NT2/D1 (cell line): ENCODE results near the gene FHL3.
A peak's percentile ranks its signal among the peaks of the same experiment; 100 is the strongest.

ENCODE experiments used
- DNase-seq: peaks from one replicate; pipeline ENCODE4 v3.0.0-alpha.2; 2011; ENCODE audit warnings: low read depth, low spot score
- H3K27me3 ChIP-seq: 2 replicates; pipeline ENCODE4 v1.6.0; 2011; ENCODE audit warnings: mild to moderate bottlenecking; ENCODE audit not compliant: insufficient read length, insufficient read depth
- H3K36me3 ChIP-seq: 2 replicates; pipeline ENCODE4 v1.6.1; 2011; ENCODE audit warnings: mild to moderate bottlenecking, low read length, mixed read lengths; ENCODE audit not compliant: insufficient read depth, insufficient read length
- H3K4me1 ChIP-seq: 2 replicates; pipeline ENCODE4 v1.5.1; 2011; ENCODE audit not compliant: insufficient read depth, insufficient read length
- H3K4me3 ChIP-seq: 2 replicates; pipeline ENCODE4 v1.5.1; 2011; ENCODE audit warnings: low read depth; ENCODE audit not compliant: insufficient read length
- H3K9ac ChIP-seq: 2 replicates; pipeline ENCODE4 v1.6.0; 2011; ENCODE audit warnings: low read depth; ENCODE audit not compliant: insufficient read length
- H3K9me3 ChIP-seq: 2 replicates; pipeline ENCODE4 v1.5.1; 2011; ENCODE audit warnings: mild to moderate bottlenecking, low read length; ENCODE audit not compliant: insufficient read depth
- SUZ12 ChIP-seq: IDR thresholded peaks from 2 replicates; pipeline ENCODE4 v1.6.1; 2011; ENCODE audit not compliant: insufficient read length, insufficient read depth; ENCODE audit errors: extremely low read depth
- YY1 ChIP-seq: IDR thresholded peaks from 2 replicates; pipeline ENCODE4 v1.6.1; 2011; ENCODE audit not compliant: insufficient read length, insufficient read depth
- ZNF274 ChIP-seq: IDR thresholded peaks from 2 replicates; pipeline ENCODE4 v1.6.1; 2011; ENCODE audit warnings: mild to moderate bottlenecking, low read depth, low read length

FHL3 gene

GRCh38 chr1:38030596-38031512 is 25.5 kb upstream of the FHL3 start:
- no peak for DNase-seq
- no peaks in the 10 kb centered on the region for H3K27me3 ChIP-seq
- H3K4me1 ChIP-seq, result peaks cover 49% of the 10 kb centered on the region
- no peak overlapping the region for H3K4me3 ChIP-seq
- no peaks in the 10 kb centered on the region for H3K9me3 ChIP-seq
- TF ChIP-seq ZNF274 (no peak), YY1 (no peak), SUZ12 (no peak)
- H3K36me3 ChIP-seq, result peaks cover 10% of the 10 kb centered on the region
- H3K9ac ChIP-seq, result peak overlapping the region; percentile 82

- no peak overlapping the region for H3K4me3 ChIP-seq
These were observed 24.6 kb upstream of the FHL3 start for GRCh38 chr1:38029685-38030511.

GRCh38 chr1:38029081-38029681 is 23.9 kb upstream of the FHL3 start:
- no peak for TF ChIP-seq ZNF274
- no peak for TF ChIP-seq SUZ12
- TF ChIP-seq YY1, result no peak
- Histone ChIP-seq H3K36me3 (peaks cover 24% of the 10 kb centered on the region), H3K9ac (peak overlapping the region; percentile 82), H3K4me1 (peaks cover 48% of the 10 kb centered on the region), H3K27me3 (no peaks in the 10 kb centered on the region), H3K9me3 (no peaks in the 10 kb centered on the region), H3K4me3 (no peak overlapping the region)
- peak; percentile 81 for DNase-seq

More at GRCh38 chr1:38029685-38030511, 24.6 kb upstream of the FHL3 start:
- Histone ChIP-seq H3K36me3 (peaks cover 19% of the 10 kb centered on the region), H3K27me3 (no peaks in the 10 kb centered on the region), H3K9me3 (no peaks in the 10 kb centered on the region), H3K4me1 (peaks cover 51% of the 10 kb centered on the region), H3K9ac (peak overlapping the region; percentile 82)
- TF ChIP-seq ZNF274 (no peak), YY1 (no peak), SUZ12 (no peak)
- DNase-seq, result peak; percentile 71

- H3K27me3 ChIP-seq, result no peaks in the 10 kb centered on the region
- peaks cover 48% of the 10 kb centered on the region for H3K4me1 ChIP-seq
- H3K4me3 ChIP-seq, result no peak overlapping the region
- DNase-seq, result no peak
- peaks cover 30% of the 10 kb centered on the region for H3K36me3 ChIP-seq
- peak overlapping the region; percentile 53 for H3K9ac ChIP-seq
- TF ChIP-seq ZNF274 (no peak), SUZ12 (no peak), YY1 (no peak)
- H3K9me3 ChIP-seq, result no peaks in the 10 kb centered on the region
These were observed 23.4 kb upstream of the FHL3 start for GRCh38 chr1:38028671-38029070.

- Histone ChIP-seq H3K9me3 (no peaks in the 10 kb centered on the region), H3K9ac (peak overlapping the region; percentile 53), H3K27me3 (no peaks in the 10 kb centered on the region), H3K4me3 (no peak overlapping the region), H3K4me1 (peaks cover 48% of the 10 kb centered on the region), H3K36me3 (peaks cover 35% of the 10 kb centered on the region)
- TF ChIP-seq YY1 (no peak), SUZ12 (no peak), ZNF274 (no peak)
- DNase-seq, result no peak
These were observed 22.8 kb upstream of the FHL3 start for GRCh38 chr1:38028105-38028591.

GRCh38 chr1:38027201-38028104 is 22.1 kb upstream of the FHL3 start:
- no peak for DNase-seq
- no peak for TF ChIP-seq YY1
- no peak for TF ChIP-seq ZNF274
- no peak for TF ChIP-seq SUZ12
- Histone ChIP-seq H3K9me3 (no peaks in the 10 kb centered on the region), H3K27me3 (no peaks in the 10 kb centered on the region), H3K9ac (peak overlapping the region; percentile 34), H3K4me1 (peaks cover 48% of the 10 kb centered on the region), H3K36me3 (peaks cover 42% of the 10 kb centered on the region), H3K4me3 (no peak overlapping the region)
